GM12874 (cell line): ENCODE data around the gene NTSR1.

Source experiments
- TF ChIP-seq, protein P1 (sequence below): IDR thresholded peaks from 2 replicates; pipeline ENCODE4 v1.5.1; 2011; ENCODE audit warnings: low read depth, mild to moderate bottlenecking, control low read depth, low read length, moderate library complexity; ENCODE audit not compliant: insufficient read depth

The NTSR1 gene

DNA sequence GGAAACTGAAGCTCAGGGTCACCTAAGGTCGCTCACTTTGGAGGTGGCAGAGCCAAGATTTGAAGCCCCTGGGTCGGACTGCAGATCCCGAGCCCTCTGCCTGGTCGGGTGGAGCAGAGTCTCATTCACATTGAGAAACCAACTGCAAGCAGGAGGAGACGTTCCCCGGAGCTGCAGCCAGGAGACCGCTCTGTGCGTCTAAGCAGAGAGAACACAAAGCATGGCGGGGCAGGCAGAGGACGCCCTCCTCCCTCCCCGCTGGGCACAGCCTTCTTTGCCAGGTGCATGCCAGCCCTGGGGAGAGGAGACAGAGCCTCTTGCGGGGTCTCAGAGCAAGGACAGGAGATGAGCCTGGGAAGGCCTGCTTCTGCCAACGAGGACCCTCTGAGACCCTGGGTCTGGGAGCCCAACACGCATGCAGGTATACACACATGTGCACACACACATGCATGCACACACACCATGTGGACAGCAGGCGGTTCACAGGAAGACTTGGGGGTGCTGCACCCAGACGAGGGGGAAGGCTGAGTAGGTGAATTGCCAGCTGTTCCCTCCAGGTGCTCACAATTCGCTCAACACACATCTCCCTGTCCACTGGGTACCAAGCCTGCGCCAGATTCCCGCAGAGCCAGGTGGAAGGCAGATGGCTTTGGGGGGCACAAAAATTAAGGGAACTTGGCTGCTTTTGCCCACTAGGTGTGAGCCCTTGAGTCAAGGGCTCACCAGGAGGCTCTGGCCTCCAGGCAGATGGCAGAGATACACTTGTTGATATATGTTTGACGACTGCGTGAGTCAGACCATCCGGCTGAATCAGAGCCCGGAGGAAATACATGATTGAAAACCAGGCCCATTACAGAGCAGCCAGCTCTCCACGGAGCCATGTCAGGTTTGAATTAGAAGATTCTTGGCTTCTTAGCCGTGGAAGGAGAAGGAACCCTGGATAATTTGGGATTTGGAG, 5.5 kb upstream of the NTSR1 start:
- TF ChIP-seq, protein P1, sequence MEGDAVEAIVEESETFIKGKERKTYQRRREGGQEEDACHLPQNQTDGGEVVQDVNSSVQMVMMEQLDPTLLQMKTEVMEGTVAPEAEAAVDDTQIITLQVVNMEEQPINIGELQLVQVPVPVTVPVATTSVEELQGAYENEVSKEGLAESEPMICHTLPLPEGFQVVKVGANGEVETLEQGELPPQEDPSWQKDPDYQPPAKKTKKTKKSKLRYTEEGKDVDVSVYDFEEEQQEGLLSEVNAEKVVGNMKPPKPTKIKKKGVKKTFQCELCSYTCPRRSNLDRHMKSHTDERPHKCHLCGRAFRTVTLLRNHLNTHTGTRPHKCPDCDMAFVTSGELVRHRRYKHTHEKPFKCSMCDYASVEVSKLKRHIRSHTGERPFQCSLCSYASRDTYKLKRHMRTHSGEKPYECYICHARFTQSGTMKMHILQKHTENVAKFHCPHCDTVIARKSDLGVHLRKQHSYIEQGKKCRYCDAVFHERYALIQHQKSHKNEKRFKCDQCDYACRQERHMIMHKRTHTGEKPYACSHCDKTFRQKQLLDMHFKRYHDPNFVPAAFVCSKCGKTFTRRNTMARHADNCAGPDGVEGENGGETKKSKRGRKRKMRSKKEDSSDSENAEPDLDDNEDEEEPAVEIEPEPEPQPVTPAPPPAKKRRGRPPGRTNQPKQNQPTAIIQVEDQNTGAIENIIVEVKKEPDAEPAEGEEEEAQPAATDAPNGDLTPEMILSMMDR, result no peak

DNA sequence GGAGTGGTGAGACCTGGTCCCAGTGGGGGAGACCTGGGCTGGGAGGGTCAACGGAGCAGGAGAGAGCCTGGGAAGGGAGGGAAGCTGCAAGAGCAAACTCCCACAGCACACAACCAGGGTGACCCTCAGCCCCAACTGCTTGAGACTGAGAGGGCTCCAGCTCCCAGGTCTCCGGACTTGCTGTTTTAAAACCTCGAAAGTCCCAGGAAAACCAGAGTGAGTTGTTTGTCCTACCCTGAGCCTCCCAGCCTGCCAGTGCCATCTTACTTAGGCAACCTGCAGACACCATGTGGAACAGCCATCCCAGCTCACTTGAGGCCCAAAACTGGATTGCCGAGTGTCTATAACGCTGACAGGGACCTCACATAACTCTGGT, 4.8 kb upstream of the NTSR1 start:
- TF ChIP-seq, protein P1, result no peak

- TF ChIP-seq, protein P1, result no peak
These were observed 4.2 kb upstream of the NTSR1 start for GRCh38 chr20:62704341-62704948.

GRCh38 chr20:62705627-62706026, 3.0 kb upstream of the NTSR1 start:
- TF ChIP-seq, protein P1, result no peak

DNA sequence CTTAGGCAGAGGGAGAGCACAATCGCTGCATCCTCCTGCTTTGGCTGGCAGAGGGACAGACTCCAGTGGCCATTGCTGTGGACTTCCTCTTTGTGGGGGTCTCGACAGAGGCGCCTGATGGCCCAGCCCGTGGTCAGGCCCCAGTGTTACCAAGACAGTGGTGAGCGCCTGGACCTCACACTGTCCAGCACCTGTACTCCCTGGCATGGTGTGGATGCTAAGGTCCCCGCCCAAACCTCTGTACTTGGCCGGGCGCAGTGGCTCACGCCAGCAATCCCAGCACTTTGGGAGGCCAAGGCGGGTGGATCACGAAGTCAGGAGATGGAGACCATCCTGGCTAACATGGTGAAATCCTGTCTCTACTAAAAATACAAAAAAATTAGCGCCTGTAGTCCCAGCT, 2.3 kb upstream of the NTSR1 start:
- TF ChIP-seq, protein P1, result no peak

DNA sequence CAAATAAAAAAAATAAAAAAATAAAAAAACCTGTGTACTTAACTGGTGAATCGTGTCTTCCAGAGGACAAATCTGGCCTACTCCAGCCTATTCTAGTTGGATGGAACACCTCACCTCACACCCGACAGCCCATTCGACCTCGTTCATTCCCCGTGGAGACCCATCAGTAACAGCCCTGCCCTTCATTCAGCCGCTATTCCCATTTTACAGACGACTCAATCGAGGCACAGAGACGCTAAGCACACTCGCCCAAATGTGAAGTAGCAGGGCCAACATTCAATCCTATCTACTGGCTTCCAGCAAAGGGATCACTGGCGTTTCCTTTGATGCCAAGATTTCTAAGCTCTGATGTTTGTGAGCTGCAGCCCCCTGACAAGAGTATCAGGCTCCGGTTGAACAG, 1.8 kb upstream of the NTSR1 start:
- TF ChIP-seq, protein P1, result no peak

DNA sequence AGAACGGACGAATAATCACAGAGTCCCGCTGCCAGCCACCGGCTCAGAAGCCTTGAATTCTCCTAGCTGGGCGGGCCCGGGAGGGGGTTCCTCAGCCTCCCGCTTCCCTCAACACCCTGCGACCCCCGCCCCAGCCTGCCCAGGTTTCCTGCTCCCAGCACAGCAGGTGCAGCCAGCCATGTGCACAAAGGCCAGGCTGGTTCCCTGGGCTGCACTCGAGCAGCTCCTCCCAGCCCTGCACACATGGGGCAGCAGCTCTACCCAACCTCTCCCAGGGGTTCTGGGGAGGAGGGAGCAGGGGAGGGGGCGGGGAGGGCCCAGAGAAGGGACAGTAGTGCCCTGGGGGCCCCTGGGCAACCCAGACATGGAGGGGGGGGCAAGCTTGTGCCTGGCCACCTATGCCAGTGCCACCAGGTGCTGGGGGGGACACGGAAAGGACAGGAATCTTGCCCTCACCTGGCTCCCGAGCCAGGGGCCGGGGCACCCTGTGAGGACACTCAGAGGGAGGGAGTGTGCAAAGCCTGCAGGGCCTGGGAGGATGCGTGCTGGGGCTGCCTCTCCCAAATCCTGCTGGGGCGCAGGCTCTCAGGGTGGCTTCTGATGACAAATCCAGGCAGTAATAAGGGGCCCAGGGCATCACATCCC, 1.2 kb upstream of the NTSR1 start:
- TF ChIP-seq, protein P1, result no peak
